Calu3 (cell line): ENCODE measurements around the gene SS18L1. TPM values are rescaled to one million over a fixed set of nuclear protein-coding genes. Genes with fewer than 3 reads are reported as not detected.

ENCODE experiments used
- BruUV-seq: library from RNA; stranded (reverse); fragments of 400-500 nt; replicated peaks from 2 replicates; lab custom pipeline; 2021; lab: Mats Ljungman, UMichigan
- CTCF ChIA-PET: fragments of 300-600 bp; sonication (Branson Sonifier 250); formaldehyde crosslinking; loops from one replicate; lab custom pipeline; 2022; ENCODE audit warnings: antibody characterized with exemption; lab: Charles Lee
- DNase-seq: peaks from one replicate; pipeline ENCODE4 v3.0.0; 2022
- H3K27ac Mint-ChIP-seq: one replicate; pipeline ENCODE4 v1.8.0; 2022; ENCODE audit warnings: mixed read lengths; ENCODE audit not compliant: unreplicated experiment
- H3K27me3 Mint-ChIP-seq: one replicate; pipeline ENCODE4 v1.8.0; 2022; ENCODE audit warnings: mixed read lengths; ENCODE audit not compliant: unreplicated experiment
- H3K36me3 Mint-ChIP-seq: one replicate; pipeline ENCODE4 v1.8.0; 2022; ENCODE audit warnings: mild to moderate bottlenecking, moderate library complexity, mixed read lengths; ENCODE audit not compliant: insufficient read depth, unreplicated experiment
- H3K4me1 Mint-ChIP-seq: one replicate; pipeline ENCODE4 v1.8.0; 2022; ENCODE audit warnings: mild to moderate bottlenecking, low read depth, mixed read lengths; ENCODE audit not compliant: unreplicated experiment
- H3K4me3 Mint-ChIP-seq: one replicate; pipeline ENCODE4 v1.8.0; 2022; ENCODE audit warnings: mild to moderate bottlenecking, low read depth, moderate library complexity, mixed read lengths; ENCODE audit not compliant: unreplicated experiment
- H3K9me3 Mint-ChIP-seq: one replicate; pipeline ENCODE4 v1.8.0; 2022; ENCODE audit warnings: low read depth, mixed read lengths; ENCODE audit not compliant: unreplicated experiment
- intact Hi-C: fragments of 100-400 bp; cut with micrococcal nuclease; formaldehyde crosslinking; loops from one replicate; pipeline ENCODE4 v1.10.0; 2022; ENCODE audit not compliant: unreplicated experiment
- total RNA-seq: library from RNA; stranded (reverse); gene quantifications from 2 replicates; pipeline ENCODE4 v1.2.3, GENCODE V29; 2022
- TF ChIP-seq, protein P1 (sequence below): fragments of 200-600 bp; IDR thresholded peaks from one replicate; pipeline ENCODE4 v1.8.0; 2022; ENCODE audit warnings: antibody characterized with exemption; ENCODE audit not compliant: unreplicated experiment

The SS18L1 gene
- total RNA-seq, 1 experiment from 2014 or later, result 47.4 TPM

DNA sequence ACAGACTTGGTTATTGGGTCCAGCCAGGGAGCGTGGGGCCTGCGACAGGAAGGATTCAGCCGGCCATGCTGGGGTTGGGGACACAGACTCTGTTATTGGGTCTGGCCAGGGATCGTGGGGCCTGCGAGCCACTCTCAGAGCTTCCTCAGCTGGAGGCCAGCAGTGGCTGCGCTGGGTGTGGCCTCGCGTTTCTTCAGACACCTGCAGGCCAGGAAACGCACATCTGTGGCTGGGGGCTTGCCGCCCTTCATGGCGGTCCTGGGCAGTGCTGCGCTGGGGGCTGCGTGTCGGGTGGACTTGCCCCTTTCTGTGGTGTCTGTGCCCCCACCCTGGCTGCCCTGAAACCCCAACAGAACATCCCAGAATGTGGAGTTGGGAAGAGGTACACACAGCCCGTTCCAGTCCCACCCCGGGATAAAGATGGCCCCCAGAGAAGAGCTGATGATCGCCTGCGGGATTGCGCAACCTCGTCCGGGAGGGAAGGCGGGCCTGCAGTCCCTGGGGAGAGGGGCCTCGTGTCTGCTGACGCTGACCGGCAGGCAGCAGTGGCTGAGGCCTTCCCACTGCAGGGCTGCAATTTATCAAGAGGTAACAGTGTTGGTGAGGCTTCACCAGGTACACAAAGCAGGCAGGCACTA lies 22.3 kb downstream of the SS18L1 start:
- H3K36me3 Mint-ChIP-seq, result peaks cover 73% of the 10 kb centered on the region
- no peaks in the 10 kb centered on the region for H3K9me3 Mint-ChIP-seq
- CTCF ChIA-PET, result no interaction called here
- peaks cover 10% of the 10 kb centered on the region for H3K4me1 Mint-ChIP-seq
- H3K4me3 Mint-ChIP-seq, result no peak overlapping the region
- no peak for DNase-seq
- H3K27me3 Mint-ChIP-seq, result no peaks in the 10 kb centered on the region
- no TSS peak for BruUV-seq
- TF ChIP-seq, protein P1, sequence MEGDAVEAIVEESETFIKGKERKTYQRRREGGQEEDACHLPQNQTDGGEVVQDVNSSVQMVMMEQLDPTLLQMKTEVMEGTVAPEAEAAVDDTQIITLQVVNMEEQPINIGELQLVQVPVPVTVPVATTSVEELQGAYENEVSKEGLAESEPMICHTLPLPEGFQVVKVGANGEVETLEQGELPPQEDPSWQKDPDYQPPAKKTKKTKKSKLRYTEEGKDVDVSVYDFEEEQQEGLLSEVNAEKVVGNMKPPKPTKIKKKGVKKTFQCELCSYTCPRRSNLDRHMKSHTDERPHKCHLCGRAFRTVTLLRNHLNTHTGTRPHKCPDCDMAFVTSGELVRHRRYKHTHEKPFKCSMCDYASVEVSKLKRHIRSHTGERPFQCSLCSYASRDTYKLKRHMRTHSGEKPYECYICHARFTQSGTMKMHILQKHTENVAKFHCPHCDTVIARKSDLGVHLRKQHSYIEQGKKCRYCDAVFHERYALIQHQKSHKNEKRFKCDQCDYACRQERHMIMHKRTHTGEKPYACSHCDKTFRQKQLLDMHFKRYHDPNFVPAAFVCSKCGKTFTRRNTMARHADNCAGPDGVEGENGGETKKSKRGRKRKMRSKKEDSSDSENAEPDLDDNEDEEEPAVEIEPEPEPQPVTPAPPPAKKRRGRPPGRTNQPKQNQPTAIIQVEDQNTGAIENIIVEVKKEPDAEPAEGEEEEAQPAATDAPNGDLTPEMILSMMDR, result no peak
- intact Hi-C loops, result no loop called here
- no peak overlapping the region for H3K27ac Mint-ChIP-seq

DNA sequence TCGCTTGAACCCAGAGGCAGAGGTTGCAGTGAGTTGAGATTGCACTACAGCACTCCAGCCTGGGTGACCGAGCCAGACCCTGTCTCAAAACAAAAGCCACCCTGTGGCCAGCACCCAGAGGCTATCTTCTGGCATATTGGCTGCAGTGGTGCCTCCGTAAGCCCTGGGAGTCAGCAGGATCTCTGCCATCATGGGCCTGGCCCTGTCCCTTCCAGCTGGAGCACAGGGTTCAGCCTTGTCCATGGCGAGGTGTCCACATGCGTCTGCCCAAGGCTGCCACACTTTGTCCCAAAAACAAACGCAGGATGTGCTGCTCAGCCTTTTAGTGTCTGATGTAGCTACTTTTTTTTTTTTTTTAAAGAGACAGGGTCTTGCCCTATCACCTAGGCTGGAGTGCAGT lies 23.9 kb downstream of the SS18L1 start:
- Mint-ChIP-seq H3K4me3 (no peak overlapping the region), H3K36me3 (peaks cover 73% of the 10 kb centered on the region), H3K4me1 (no peaks in the 10 kb centered on the region), H3K27me3 (no peaks in the 10 kb centered on the region), H3K27ac (no peak overlapping the region), H3K9me3 (no peaks in the 10 kb centered on the region)
- BruUV-seq, result no TSS peak
- CTCF ChIA-PET, result interaction anchor here (0.6 kb wide), 1 partner anchor 21 kb away, joined by 5 read pairs; no protein-coding TSS in a partner anchor
- no peak for DNase-seq
- TF ChIP-seq, protein P1, result no peak
- intact Hi-C loops, result no loop called here

DNA sequence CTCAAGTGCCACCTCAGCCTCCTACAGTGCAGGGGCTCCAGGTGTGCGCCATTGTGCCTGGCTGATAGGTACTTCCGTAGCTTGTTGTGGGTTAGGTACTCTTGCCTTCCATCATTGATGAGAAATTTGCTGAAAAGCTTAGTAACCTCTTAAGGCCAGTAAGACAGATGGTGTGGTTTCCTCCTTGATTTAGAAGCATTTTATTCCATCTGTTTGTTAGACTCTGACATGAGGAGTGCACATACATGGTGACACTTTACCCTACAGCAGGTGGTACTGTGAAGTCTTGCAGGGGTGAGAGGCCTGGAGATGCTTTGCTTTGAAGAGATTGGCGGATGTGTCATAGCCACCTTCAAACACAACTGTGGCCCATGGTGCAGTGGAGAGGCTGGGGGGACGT lies 24.5 kb downstream of the SS18L1 start:
- H3K27ac Mint-ChIP-seq, result no peak overlapping the region
- TF ChIP-seq, protein P1, result no peak
- no peaks in the 10 kb centered on the region for H3K27me3 Mint-ChIP-seq
- H3K36me3 Mint-ChIP-seq, result peaks cover 67% of the 10 kb centered on the region
- no peaks in the 10 kb centered on the region for H3K9me3 Mint-ChIP-seq
- no peak for DNase-seq
- H3K4me1 Mint-ChIP-seq, result no peaks in the 10 kb centered on the region
- CTCF ChIA-PET, result no interaction called here
- H3K4me3 Mint-ChIP-seq, result no peak overlapping the region
- intact Hi-C loops, result no loop called here
- BruUV-seq, result no TSS peak

DNA sequence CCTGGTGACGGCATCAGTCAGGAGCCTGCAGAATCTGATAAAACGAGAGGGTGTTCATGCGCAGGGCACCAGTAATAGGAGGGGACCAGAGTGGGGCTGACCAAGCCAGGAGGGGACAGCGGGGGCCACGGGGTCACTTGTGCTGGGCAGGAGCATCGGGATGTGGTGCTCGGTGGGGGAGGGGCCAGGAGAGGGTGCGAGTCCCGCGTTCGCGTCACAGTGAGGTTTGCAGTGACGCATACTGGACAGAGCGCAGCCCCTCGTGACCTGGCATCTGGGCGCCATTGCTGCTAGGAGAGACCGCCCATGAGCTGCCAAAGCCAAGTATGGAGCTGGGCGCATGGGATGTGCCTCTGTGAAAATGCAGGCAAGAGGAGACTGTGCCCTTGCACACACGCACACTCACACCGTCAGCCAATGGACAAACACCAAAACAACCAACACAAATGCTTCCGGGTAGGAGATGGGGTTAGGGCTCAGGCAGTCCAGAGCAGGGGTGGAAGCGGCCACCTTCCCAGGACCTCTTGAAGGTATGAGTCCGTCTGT lies 25.4 kb downstream of the SS18L1 start:
- intact Hi-C loops, result no loop called here
- TF ChIP-seq, protein P1, result no peak
- CTCF ChIA-PET, result interaction anchor here (0.7 kb wide), 1 partner anchor 68 kb away, joined by 3 read pairs; no protein-coding TSS in a partner anchor
- BruUV-seq, result no TSS peak
- H3K27me3 Mint-ChIP-seq, result no peaks in the 10 kb centered on the region
- peaks cover 63% of the 10 kb centered on the region for H3K36me3 Mint-ChIP-seq
- no peak overlapping the region for H3K4me3 Mint-ChIP-seq
- no peak overlapping the region for H3K27ac Mint-ChIP-seq
- no peaks in the 10 kb centered on the region for H3K4me1 Mint-ChIP-seq
- no peak for DNase-seq
- H3K9me3 Mint-ChIP-seq, result no peaks in the 10 kb centered on the region
